HG02678 (cell line): ENCODE data around the gene EYA4.

Experiments used
- ATAC-seq: cut with Tn5 transposase; IDR thresholded peaks from one replicate; pipeline ENCODE4 v1.9.1; 2021; ENCODE audit warnings: mild to moderate bottlenecking, moderate library complexity; ENCODE audit not compliant: unreplicated experiment

The EYA4 gene

GRCh38 chr6:133502441-133503335 lies 261.5 kb downstream of the EYA4 start:
- no peak for ATAC-seq

- no peak for ATAC-seq
Observed at GRCh38 chr6:133503336-133503729, 262.2 kb downstream of the EYA4 start.

GRCh38 chr6:133504158-133504557 lies 263.0 kb downstream of the EYA4 start:
- no peak for ATAC-seq

GRCh38 chr6:133504761-133505160 lies 263.6 kb downstream of the EYA4 start:
- no peak for ATAC-seq

GRCh38 chr6:133505681-133506080 lies 264.5 kb downstream of the EYA4 start:
- ATAC-seq: no peak

- no peak for ATAC-seq
Observed at GRCh38 chr6:133512410-133513016, 271.4 kb downstream of the EYA4 start.

- ATAC-seq: no peak
Observed at GRCh38 chr6:133523816-133524215, 282.7 kb downstream of the EYA4 start.

GRCh38 chr6:133526436-133526835 lies 285.3 kb downstream of the EYA4 start:
- ATAC-seq: no peak

GRCh38 chr6:133528566-133528965 lies 287.4 kb downstream of the EYA4 start:
- ATAC-seq: no peak

GRCh38 chr6:133532908-133533307 lies 291.8 kb downstream of the EYA4 start:
- no peak for ATAC-seq

GRCh38 chr6:133539502-133540259 lies 298.5 kb downstream of the EYA4 start:
- ATAC-seq: no peak

GRCh38 chr6:133540361-133540760 lies 299.2 kb downstream of the EYA4 start:
- no peak for ATAC-seq

GRCh38 chr6:133541040-133541439 lies 299.9 kb downstream of the EYA4 start:
- ATAC-seq: no peak

- ATAC-seq: no peak
Observed at GRCh38 chr6:133542056-133542821, 301.1 kb downstream of the EYA4 start.

- ATAC-seq: no peak
Observed at GRCh38 chr6:133544419-133544818, 303.3 kb downstream of the EYA4 start.

GRCh38 chr6:133546098-133546497 lies 304.9 kb downstream of the EYA4 start:
- no peak for ATAC-seq

- ATAC-seq: no peak
Observed at GRCh38 chr6:133547136-133547535, 306.0 kb downstream of the EYA4 start.

- ATAC-seq: no peak
Observed at GRCh38 chr6:133548423-133549159, 307.4 kb downstream of the EYA4 start.

- no peak for ATAC-seq
Observed at GRCh38 chr6:133549371-133549801, 308.2 kb downstream of the EYA4 start.

GRCh38 chr6:133550026-133550425 lies 308.9 kb downstream of the EYA4 start:
- no peak for ATAC-seq
